Activated CD8-positive, alpha-beta memory T cell treated with anti-CD3 and anti-CD28 coated beads, Interleukin-2, amount 50 U/mL, for 4 hours (primary cell): ENCODE results near the gene RFX7.

ENCODE experiments used
- DNase-seq: peaks from one replicate; pipeline ENCODE4 v3.0.0-alpha.2; 2020

RFX7 gene

GRCh38 chr15:56244038-56244810 lies 545 bp upstream of the RFX7 start:
- DNase-seq, result no peak

- DNase-seq, result no peak
These were observed 1.0 kb downstream of the RFX7 start for GRCh38 chr15:56242576-56243162.

- no peak for DNase-seq
These were observed 2.1 kb downstream of the RFX7 start for GRCh38 chr15:56241374-56242105.

GRCh38 chr15:56240390-56240789 lies 3.3 kb downstream of the RFX7 start:
- DNase-seq, result no peak

GRCh38 chr15:56236197-56236596 lies 7.5 kb downstream of the RFX7 start:
- no peak for DNase-seq

- DNase-seq, result no peak
These were observed 8.9 kb downstream of the RFX7 start for GRCh38 chr15:56234804-56235203.

GRCh38 chr15:56233549-56233948 lies 10.1 kb downstream of the RFX7 start:
- DNase-seq, result no peak

GRCh38 chr15:56232058-56232457 lies 11.6 kb downstream of the RFX7 start:
- DNase-seq, result no peak

- DNase-seq, result no peak
These were observed 14.8 kb downstream of the RFX7 start for GRCh38 chr15:56228854-56229253.

- DNase-seq, result no peak
These were observed 15.3 kb downstream of the RFX7 start for GRCh38 chr15:56228352-56228751.

GRCh38 chr15:56227780-56228179 lies 15.9 kb downstream of the RFX7 start:
- no peak for DNase-seq

GRCh38 chr15:56227306-56227705 lies 16.4 kb downstream of the RFX7 start:
- no peak for DNase-seq

GRCh38 chr15:56225520-56225919 lies 18.2 kb downstream of the RFX7 start:
- DNase-seq, result no peak

GRCh38 chr15:56222302-56222701 lies 21.4 kb downstream of the RFX7 start:
- DNase-seq, result no peak

- no peak for DNase-seq
These were observed 26.3 kb downstream of the RFX7 start for GRCh38 chr15:56217341-56217740.

- no peak for DNase-seq
These were observed 27.9 kb downstream of the RFX7 start for GRCh38 chr15:56215769-56216168.

GRCh38 chr15:56211960-56212550 lies 31.6 kb downstream of the RFX7 start:
- DNase-seq, result no peak

- no peak for DNase-seq
These were observed 32.6 kb downstream of the RFX7 start for GRCh38 chr15:56211064-56211463.

GRCh38 chr15:56208641-56209155 lies 35.0 kb downstream of the RFX7 start:
- DNase-seq, result no peak

GRCh38 chr15:56208185-56208584 lies 35.5 kb downstream of the RFX7 start:
- no peak for DNase-seq

- DNase-seq, result no peak
These were observed 36.0 kb downstream of the RFX7 start for GRCh38 chr15:56207711-56208110.

GRCh38 chr15:56207092-56207491 lies 36.6 kb downstream of the RFX7 start:
- no peak for DNase-seq
